ENCODE results near the gene COX4I2.

DNA sequence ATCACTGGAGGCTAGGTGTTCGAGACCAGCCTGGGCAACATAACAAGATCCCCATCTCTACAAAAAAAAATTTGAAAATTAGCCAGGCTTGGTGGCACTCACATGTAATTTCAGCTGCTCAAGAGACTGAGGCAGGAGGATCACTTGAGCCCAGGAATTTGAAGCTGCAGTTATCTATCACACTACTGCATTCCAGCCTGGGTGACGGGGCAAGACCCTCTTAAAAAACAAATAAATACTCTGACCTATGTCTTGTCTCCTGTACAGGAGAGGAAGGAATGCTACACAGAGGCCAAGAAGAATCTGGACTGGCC, 25.8 kb downstream of the COX4I2 start:
- TF ChIP-seq, protein P1, sequence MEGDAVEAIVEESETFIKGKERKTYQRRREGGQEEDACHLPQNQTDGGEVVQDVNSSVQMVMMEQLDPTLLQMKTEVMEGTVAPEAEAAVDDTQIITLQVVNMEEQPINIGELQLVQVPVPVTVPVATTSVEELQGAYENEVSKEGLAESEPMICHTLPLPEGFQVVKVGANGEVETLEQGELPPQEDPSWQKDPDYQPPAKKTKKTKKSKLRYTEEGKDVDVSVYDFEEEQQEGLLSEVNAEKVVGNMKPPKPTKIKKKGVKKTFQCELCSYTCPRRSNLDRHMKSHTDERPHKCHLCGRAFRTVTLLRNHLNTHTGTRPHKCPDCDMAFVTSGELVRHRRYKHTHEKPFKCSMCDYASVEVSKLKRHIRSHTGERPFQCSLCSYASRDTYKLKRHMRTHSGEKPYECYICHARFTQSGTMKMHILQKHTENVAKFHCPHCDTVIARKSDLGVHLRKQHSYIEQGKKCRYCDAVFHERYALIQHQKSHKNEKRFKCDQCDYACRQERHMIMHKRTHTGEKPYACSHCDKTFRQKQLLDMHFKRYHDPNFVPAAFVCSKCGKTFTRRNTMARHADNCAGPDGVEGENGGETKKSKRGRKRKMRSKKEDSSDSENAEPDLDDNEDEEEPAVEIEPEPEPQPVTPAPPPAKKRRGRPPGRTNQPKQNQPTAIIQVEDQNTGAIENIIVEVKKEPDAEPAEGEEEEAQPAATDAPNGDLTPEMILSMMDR (IDR thresholded peaks at IDR 0.05; ENCODE audit: poor library complexity, severe bottlenecking), result no peak
- TF ChIP-seq TAF1 (IDR thresholded peaks at IDR 0.05; ENCODE audit: low read depth), result no peak
- no peak for TF ChIP-seq POLR2AphosphoS5 (IDR thresholded peaks at IDR 0.05)
- TF ChIP-seq EZH2 (IDR thresholded peaks at IDR 0.05; ENCODE audit: borderline replicate concordance, insufficient read depth, low read length, poor library complexity, severe bottlenecking), result no peak
- no peak for TF ChIP-seq EP300 (conservative IDR thresholded peaks at IDR 0.05; ENCODE audit: poor library complexity, severe bottlenecking)
- TF ChIP-seq RAD21 (conservative IDR thresholded peaks at IDR 0.05), result no peak
- no peak for TF ChIP-seq SMC3 (conservative IDR thresholded peaks at IDR 0.05; ENCODE audit: poor library complexity)
- TF ChIP-seq, protein P2, sequence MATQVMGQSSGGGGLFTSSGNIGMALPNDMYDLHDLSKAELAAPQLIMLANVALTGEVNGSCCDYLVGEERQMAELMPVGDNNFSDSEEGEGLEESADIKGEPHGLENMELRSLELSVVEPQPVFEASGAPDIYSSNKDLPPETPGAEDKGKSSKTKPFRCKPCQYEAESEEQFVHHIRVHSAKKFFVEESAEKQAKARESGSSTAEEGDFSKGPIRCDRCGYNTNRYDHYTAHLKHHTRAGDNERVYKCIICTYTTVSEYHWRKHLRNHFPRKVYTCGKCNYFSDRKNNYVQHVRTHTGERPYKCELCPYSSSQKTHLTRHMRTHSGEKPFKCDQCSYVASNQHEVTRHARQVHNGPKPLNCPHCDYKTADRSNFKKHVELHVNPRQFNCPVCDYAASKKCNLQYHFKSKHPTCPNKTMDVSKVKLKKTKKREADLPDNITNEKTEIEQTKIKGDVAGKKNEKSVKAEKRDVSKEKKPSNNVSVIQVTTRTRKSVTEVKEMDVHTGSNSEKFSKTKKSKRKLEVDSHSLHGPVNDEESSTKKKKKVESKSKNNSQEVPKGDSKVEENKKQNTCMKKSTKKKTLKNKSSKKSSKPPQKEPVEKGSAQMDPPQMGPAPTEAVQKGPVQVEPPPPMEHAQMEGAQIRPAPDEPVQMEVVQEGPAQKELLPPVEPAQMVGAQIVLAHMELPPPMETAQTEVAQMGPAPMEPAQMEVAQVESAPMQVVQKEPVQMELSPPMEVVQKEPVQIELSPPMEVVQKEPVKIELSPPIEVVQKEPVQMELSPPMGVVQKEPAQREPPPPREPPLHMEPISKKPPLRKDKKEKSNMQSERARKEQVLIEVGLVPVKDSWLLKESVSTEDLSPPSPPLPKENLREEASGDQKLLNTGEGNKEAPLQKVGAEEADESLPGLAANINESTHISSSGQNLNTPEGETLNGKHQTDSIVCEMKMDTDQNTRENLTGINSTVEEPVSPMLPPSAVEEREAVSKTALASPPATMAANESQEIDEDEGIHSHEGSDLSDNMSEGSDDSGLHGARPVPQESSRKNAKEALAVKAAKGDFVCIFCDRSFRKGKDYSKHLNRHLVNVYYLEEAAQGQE (IDR thresholded peaks at IDR 0.05; ENCODE audit: borderline replicate concordance), result no peak

All from neural cell (in vitro differentiated cells).